H9 (cell line): ENCODE results near the gene ATF7. TPM values are rescaled to one million over a fixed set of nuclear protein-coding genes. Genes with fewer than 3 reads are reported as not detected.

Experiments used
- DNase-seq: peaks from one replicate; pipeline ENCODE4 v3.0.0-alpha.2; 2017
- H2AFZ ChIP-seq: one replicate; pipeline ENCODE4 v1.6.1; 2013; ENCODE audit warnings: mild to moderate bottlenecking, low read length, control low read depth, moderate library complexity
- H2AK5ac ChIP-seq: 2 replicates; pipeline ENCODE4 v1.6.1; 2013; ENCODE audit warnings: low read length, control low read depth, mixed read lengths; ENCODE audit not compliant: insufficient read length
- H2BK120ac ChIP-seq: one replicate; pipeline ENCODE4 v1.6.1; 2013; ENCODE audit warnings: low read depth, mild to moderate bottlenecking, low read length, control low read depth, inconsistent platforms; ENCODE audit not compliant: poor library complexity, severe bottlenecking
- H2BK12ac ChIP-seq: 2 replicates; pipeline ENCODE4 v1.6.1; 2013; ENCODE audit warnings: low read length, control low read depth, mixed read lengths, low read depth; ENCODE audit not compliant: insufficient read length
- H2BK15ac ChIP-seq: 2 replicates; pipeline ENCODE4 v1.6.1; 2013; ENCODE audit warnings: low read depth, low read length, control low read depth
- H2BK20ac ChIP-seq: one replicate; pipeline ENCODE4 v1.6.1; 2013; ENCODE audit warnings: low read depth, mild to moderate bottlenecking, low read length, control low read depth, inconsistent platforms; ENCODE audit not compliant: poor library complexity, severe bottlenecking
- H2BK5ac ChIP-seq: 2 replicates; pipeline ENCODE4 v1.6.1; 2013; ENCODE audit warnings: low read length, control low read depth, mixed read lengths; ENCODE audit not compliant: insufficient read length
- H3K14ac ChIP-seq: 2 replicates; pipeline ENCODE4 v1.6.1; 2013; ENCODE audit warnings: low read length, control low read depth; ENCODE audit not compliant: insufficient read depth
- H3K18ac ChIP-seq: 2 replicates; pipeline ENCODE4 v1.6.1; 2013; ENCODE audit warnings: low read depth, mild to moderate bottlenecking, mixed read lengths, low read length, control low read depth; ENCODE audit not compliant: insufficient read length
- H3K23ac ChIP-seq: 2 replicates; pipeline ENCODE4 v1.6.1; 2013; ENCODE audit warnings: low read length, control low read depth, mixed read lengths, low read depth; ENCODE audit not compliant: insufficient read length
- H3K23me2 ChIP-seq: 2 replicates; pipeline ENCODE4 v1.6.1; 2013; ENCODE audit warnings: low read depth, mild to moderate bottlenecking, mixed read lengths, low read length, control low read depth; ENCODE audit not compliant: insufficient read length, poor library complexity, severe bottlenecking
- H3K27ac ChIP-seq: 2 replicates; pipeline ENCODE4 v1.5.1; 2013; ENCODE audit warnings: low read length, control low read depth, mixed read lengths, low read depth; ENCODE audit not compliant: insufficient read length
- H3K27me3 ChIP-seq: 2 replicates; pipeline ENCODE4 v1.6.1; 2013; ENCODE audit warnings: low read length, control low read depth, inconsistent platforms; ENCODE audit not compliant: insufficient read depth
- H3K4ac ChIP-seq: 2 replicates; pipeline ENCODE4 v1.6.1; 2013; ENCODE audit warnings: low read depth, mild to moderate bottlenecking, control low read depth, inconsistent platforms, low read length, moderate library complexity
- H3K4me1 ChIP-seq: 2 replicates; pipeline ENCODE4 v1.6.1; 2013; ENCODE audit warnings: low read length, control low read depth, inconsistent platforms; ENCODE audit not compliant: insufficient read depth
- H3K4me2 ChIP-seq: 2 replicates; pipeline ENCODE4 v1.6.1; 2013; ENCODE audit warnings: low read length, control low read depth, mixed read lengths; ENCODE audit not compliant: insufficient read length, insufficient read depth
- H3K56ac ChIP-seq: 2 replicates; pipeline ENCODE4 v1.6.1; 2013; ENCODE audit warnings: low read depth, mild to moderate bottlenecking, mixed read lengths, low read length, control low read depth; ENCODE audit not compliant: insufficient read length
- H3K79me1 ChIP-seq: 2 replicates; pipeline ENCODE4 v1.6.1; 2013; ENCODE audit warnings: low read depth, mild to moderate bottlenecking, moderate library complexity, low read length, control low read depth, inconsistent platforms; ENCODE audit not compliant: insufficient read depth, poor library complexity, severe bottlenecking
- H3K79me2 ChIP-seq: 2 replicates; pipeline ENCODE4 v1.6.1; 2013; ENCODE audit warnings: low read length, control low read depth, inconsistent platforms; ENCODE audit not compliant: insufficient read depth
- H3K9ac ChIP-seq: 2 replicates; pipeline ENCODE4 v1.6.1; 2013; ENCODE audit warnings: low read length, control low read depth, mixed read lengths; ENCODE audit not compliant: insufficient read length; ENCODE audit errors: extremely low read depth
- H3K9me3 ChIP-seq: one replicate; pipeline ENCODE4 v1.6.1; 2013; ENCODE audit warnings: low read depth, low read length, inconsistent platforms; ENCODE audit not compliant: control insufficient read depth
- H3T11ph ChIP-seq: one replicate; pipeline ENCODE4 v1.6.1; 2013; ENCODE audit warnings: mild to moderate bottlenecking, low read length, control low read depth, inconsistent platforms
- H4K20me1 ChIP-seq: one replicate; pipeline ENCODE4 v1.6.1; 2013; ENCODE audit not compliant: control insufficient read depth, insufficient read length, insufficient read depth
- H4K5ac ChIP-seq: 2 replicates; pipeline ENCODE4 v1.6.1; 2013; ENCODE audit warnings: low read depth, mild to moderate bottlenecking, mixed read lengths, low read length, control low read depth; ENCODE audit not compliant: insufficient read length
- H4K8ac ChIP-seq: replicated peaks from 2 replicates; pipeline ENCODE4 v1.6.1; 2013; ENCODE audit warnings: low read length, control low read depth, mixed read lengths, low read depth; ENCODE audit not compliant: insufficient read length
- H4K91ac ChIP-seq: 2 replicates; pipeline ENCODE4 v1.6.1; 2013; ENCODE audit warnings: low read depth, mild to moderate bottlenecking, moderate library complexity, mixed read lengths, low read length, control low read depth; ENCODE audit not compliant: insufficient read length
- H3K27ac Mint-ChIP-seq, 3 experiments: 2 replicates in 2 of 3; 3 replicates in 1 of 3; pipeline ENCODE4 v1.8.0; 2020 to 2021; ENCODE audit warnings: mixed read lengths in 3 of 3, mild to moderate bottlenecking in 1 of 3, moderate library complexity in 1 of 3
- H3K27me3 Mint-ChIP-seq: 2 replicates; pipeline ENCODE4 v1.8.0; 2021; ENCODE audit warnings: low read depth, mild to moderate bottlenecking, moderate library complexity, mixed read lengths
- H3K36me3 Mint-ChIP-seq, 3 experiments: 2 replicates in 2 of 3; 3 replicates in 1 of 3; pipeline ENCODE4 v1.8.0; 2020 to 2021; ENCODE audit warnings: low read depth in 3 of 3, mixed read lengths in 3 of 3; ENCODE audit not compliant: insufficient read depth in 1 of 3
- H3K4me1 Mint-ChIP-seq, 2 experiments: 2 replicates each; pipeline ENCODE4 v1.8.0; 2020; ENCODE audit warnings: mixed read lengths in 2 of 2
- H3K4me3 Mint-ChIP-seq, 2 experiments: 2 replicates in 1 of 2; 3 replicates in 1 of 2; pipeline ENCODE4 v1.8.0; 2020 to 2021; ENCODE audit warnings: mild to moderate bottlenecking in 2 of 2, mixed read lengths in 2 of 2, moderate library complexity in 1 of 2
- H3K9me3 Mint-ChIP-seq, 2 experiments: 2 replicates in 1 of 2; 3 replicates in 1 of 2; pipeline ENCODE4 v1.8.0; 2020; ENCODE audit warnings: mild to moderate bottlenecking in 2 of 2, mixed read lengths in 2 of 2, moderate library complexity in 1 of 2
- CTCF ChIP-seq: fragments of 200-600 bp; sonication (generic); conservative IDR thresholded peaks from 3 replicates; pipeline ENCODE4 v1.8.0; 2021; ENCODE audit warnings: antibody characterized with exemption, mild to moderate bottlenecking
- whole genome bisulfite sequencing: extraction: QIAGEN DNeasy Blood & Tissue Kit; methylation state at CpG from one replicate; pipeline ENCODE4 v1.1.7; 2013; ENCODE audit warnings: missing lambda C conversion rate, low lambda C conversion rate, mixed read lengths; ENCODE audit not compliant: insufficient read length; ENCODE audit errors: extremely low coverage; 5-methylcytosine and 5-hydroxymethylcytosine counted together
- total RNA-seq: library from RNA; stranded (reverse); gene quantifications from 2 replicates; pipeline ENCODE4 v1.2.1, GENCODE V29; 2021

ATF7 gene
- total RNA-seq, 1 experiment from 2014 or later: 17.7 TPM

- no peak for TF ChIP-seq CTCF
- Histone ChIP-seq H3K18ac (no peak overlapping the region), H3K27me3 (no peaks in the 10 kb centered on the region), H4K91ac (no peak overlapping the region), H4K8ac (no peak overlapping the region), H3K23ac (no peak overlapping the region), H3K4ac (no peak overlapping the region), H4K5ac (no peak overlapping the region), H3K4me2 (no peak overlapping the region), H3K79me1 (peaks cover 12% of the 10 kb centered on the region), H2BK5ac (no peak overlapping the region), H4K20me1 (no peaks in the 10 kb centered on the region), H3K56ac (no peak overlapping the region), H3K9ac (no peak overlapping the region), H2BK12ac (no peak overlapping the region), H2BK15ac (no peak overlapping the region), H3K9me3 (no peaks in the 10 kb centered on the region), H2AK5ac (no peak overlapping the region), H2AFZ (no peak overlapping the region), H3K23me2 (no peaks in the 10 kb centered on the region), H3T11ph (no peak overlapping the region), H2BK120ac (no peak overlapping the region), H3K14ac (no peak overlapping the region), H2BK20ac (no peak overlapping the region), H3K27ac (no peak overlapping the region), H3K4me1 (no peaks in the 10 kb centered on the region), H3K79me2 (no peaks in the 10 kb centered on the region; the same call in 1 of the 2 replicates)
- peak overlapping the region in 2 of 3 experiments; percentile 44 to 56; a peak in 2 of 7 replicates for H3K27ac Mint-ChIP-seq
- H3K4me3 Mint-ChIP-seq: no peak overlapping the region
- H3K9me3 Mint-ChIP-seq: no peaks in the 10 kb centered on the region; a peak in 1 of 5 replicates
- peaks cover 32 to 44% of the 10 kb centered on the region in 2 experiments for H3K4me1 Mint-ChIP-seq
- no peak for DNase-seq
- WGBS: no CpG with 5 or more reads among the region's 1 CpG
- no peaks in the 10 kb centered on the region for H3K27me3 Mint-ChIP-seq
- H3K36me3 Mint-ChIP-seq: peaks cover 76 to 99% (median 93%) of the 10 kb centered on the region in 3 experiments
These were observed 154.1 kb downstream of the ATF7 start for GRCh38 chr12:53472056-53472582.
